Measurements from ENCODE around the gene C2orf68.
A peak's percentile ranks its signal among the peaks of the same experiment; 100 is the strongest.
"Not testable (repeated sequence)": the region's sequence is repeated elsewhere in the genome, so short reads cannot be mapped to it uniquely, and the experiment has no call there.

The C2orf68 gene

GRCh38 chr2:85628658-85629057, 16.8 kb upstream of the C2orf68 start:
- no peak for DNase-seq

GRCh38 chr2:85623991-85624390, 12.1 kb upstream of the C2orf68 start:
- DNase-seq = no peak

- DNase-seq = no peak
Observed at GRCh38 chr2:85621338-85621737, 9.5 kb upstream of the C2orf68 start.

- no peak for DNase-seq
Observed at GRCh38 chr2:85619617-85620016, 7.8 kb upstream of the C2orf68 start.

- not testable (repeated sequence) for DNase-seq
Observed at GRCh38 chr2:85617723-85618122, 5.9 kb upstream of the C2orf68 start.

- no peak for DNase-seq
Observed at GRCh38 chr2:85615413-85615728, 3.5 kb upstream of the C2orf68 start.

- DNase-seq = not testable (repeated sequence)
Observed at GRCh38 chr2:85614757-85615156, 2.9 kb upstream of the C2orf68 start.

GRCh38 chr2:85613717-85614515, 2.0 kb upstream of the C2orf68 start:
- no peak for DNase-seq

GRCh38 chr2:85611217-85611704, 605 bp downstream of the C2orf68 start:
- no peak for DNase-seq

GRCh38 chr2:85607268-85608215, 4.3 kb downstream of the C2orf68 start:
- no peak for DNase-seq

- DNase-seq = no peak
Observed at GRCh38 chr2:85606116-85606455, 5.8 kb downstream of the C2orf68 start.

- no peak for DNase-seq
Observed at GRCh38 chr2:85605406-85606115, 6.3 kb downstream of the C2orf68 start.

GRCh38 chr2:85604568-85605339, 7.1 kb downstream of the C2orf68 start:
- no peak for DNase-seq

GRCh38 chr2:85604133-85604444, 7.8 kb downstream of the C2orf68 start:
- not testable (repeated sequence) for DNase-seq

- DNase-seq = peak; percentile 87
Observed at GRCh38 chr2:85602476-85603234, 9.2 kb downstream of the C2orf68 start, which contains the start of gene TMEM150A. TSS of gene TMEM150A (minus strand) at chr2:85602698. CDS start at chr2:85601948, 750 bp downstream.

GRCh38 chr2:85601771-85602475, 9.9 kb downstream of the C2orf68 start:
- DNase-seq = no peak

- no peak for DNase-seq
Observed at GRCh38 chr2:85600951-85601770, 10.7 kb downstream of the C2orf68 start.

GRCh38 chr2:85600235-85600575, 11.7 kb downstream of the C2orf68 start:
- no peak for DNase-seq

- no peak for DNase-seq
Observed at GRCh38 chr2:85599468-85600234, 12.2 kb downstream of the C2orf68 start.
